Measurements from ENCODE around the gene PIAS1. TPM values are rescaled to one million over a fixed set of nuclear protein-coding genes. Genes with fewer than 3 reads are reported as not detected.

Gene PIAS1
- total RNA-seq, 2 experiments from 2014 or later: 44.1 to 59.0 TPM

DNA sequence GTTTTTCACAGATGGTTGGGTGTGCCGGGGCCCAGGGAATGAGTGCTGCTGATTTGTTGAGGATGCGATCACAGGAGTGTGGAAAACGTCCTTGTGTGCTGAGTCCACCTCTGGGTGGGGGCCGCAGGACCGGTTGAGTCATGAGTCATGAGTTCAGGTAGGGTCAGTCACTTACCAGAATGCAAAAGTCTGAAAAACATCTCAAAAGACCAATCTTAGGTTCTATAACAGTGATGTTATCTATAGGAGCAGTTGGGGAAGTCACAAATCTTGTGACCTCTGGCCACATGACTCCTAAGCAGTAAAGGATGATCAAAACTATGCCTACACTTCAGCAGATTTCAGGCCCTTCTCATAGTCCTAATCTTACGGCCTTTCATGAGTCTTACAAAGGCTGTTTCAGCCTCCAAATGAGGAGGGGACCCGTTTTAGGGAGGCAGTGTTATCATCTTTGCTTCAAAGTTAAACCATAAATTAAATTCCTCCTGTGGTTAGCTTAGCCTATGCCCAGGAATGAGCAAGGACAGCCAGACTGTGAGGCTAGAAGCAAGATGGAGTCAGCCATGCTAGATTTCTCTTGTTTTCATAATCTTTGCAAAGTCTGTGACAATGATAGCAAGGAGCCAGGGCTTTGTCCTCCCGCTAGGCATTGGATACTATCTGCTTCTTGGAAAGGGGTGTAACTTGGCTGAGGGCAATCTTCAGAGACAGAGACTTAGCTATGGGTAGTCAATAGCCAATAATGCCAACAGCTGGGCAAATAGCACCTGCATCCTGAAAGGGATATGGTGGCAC is 30.6 kb upstream of the PIAS1 start:
- Histone ChIP-seq H4K20me1 (ENCODE audit: insufficient read depth, low read length) (no peaks in the 10 kb centered on the region), H2AFZ (ENCODE audit: low read length) (no peak overlapping the region), H3K4me2 (ENCODE audit: low read length) (no peak overlapping the region), H3K36me3 (ENCODE audit: insufficient read depth, low read length) (no peaks in the 10 kb centered on the region), H3K4me3 (ENCODE audit: low read depth, low read length, poor library complexity, severe bottlenecking) (no peak overlapping the region), H3K79me2 (ENCODE audit: insufficient read depth, low read depth, low read length) (no peaks in the 10 kb centered on the region), H3K4me1 (ENCODE audit: insufficient read depth, low read length, poor library complexity, severe bottlenecking) (no peaks in the 10 kb centered on the region), H3K27ac (ENCODE audit: low read depth, low read length, poor library complexity, severe bottlenecking) (no peak overlapping the region), H3K9me3 (ENCODE audit: low read length) (no peaks in the 10 kb centered on the region), H3K9me2 (ENCODE audit: insufficient read depth, low read length) (no peaks in the 10 kb centered on the region)
- intact Hi-C loops (cut with micrococcal nuclease; ENCODE audit: unreplicated experiment): no loop called here
- DNase-seq (ENCODE audit: low spot score): no peak
- no TSS peak for BruUV-seq (replicated peaks)
- ChIA-PET POLR2A (no interaction called here), CTCF (ENCODE audit: unreplicated experiment) (no interaction called here)
- no peak for TF ChIP-seq EZH2phosphoT487 (IDR thresholded peaks at IDR 0.05; ENCODE audit: borderline replicate concordance, low read depth, low read length)
- TF ChIP-seq, protein P1, sequence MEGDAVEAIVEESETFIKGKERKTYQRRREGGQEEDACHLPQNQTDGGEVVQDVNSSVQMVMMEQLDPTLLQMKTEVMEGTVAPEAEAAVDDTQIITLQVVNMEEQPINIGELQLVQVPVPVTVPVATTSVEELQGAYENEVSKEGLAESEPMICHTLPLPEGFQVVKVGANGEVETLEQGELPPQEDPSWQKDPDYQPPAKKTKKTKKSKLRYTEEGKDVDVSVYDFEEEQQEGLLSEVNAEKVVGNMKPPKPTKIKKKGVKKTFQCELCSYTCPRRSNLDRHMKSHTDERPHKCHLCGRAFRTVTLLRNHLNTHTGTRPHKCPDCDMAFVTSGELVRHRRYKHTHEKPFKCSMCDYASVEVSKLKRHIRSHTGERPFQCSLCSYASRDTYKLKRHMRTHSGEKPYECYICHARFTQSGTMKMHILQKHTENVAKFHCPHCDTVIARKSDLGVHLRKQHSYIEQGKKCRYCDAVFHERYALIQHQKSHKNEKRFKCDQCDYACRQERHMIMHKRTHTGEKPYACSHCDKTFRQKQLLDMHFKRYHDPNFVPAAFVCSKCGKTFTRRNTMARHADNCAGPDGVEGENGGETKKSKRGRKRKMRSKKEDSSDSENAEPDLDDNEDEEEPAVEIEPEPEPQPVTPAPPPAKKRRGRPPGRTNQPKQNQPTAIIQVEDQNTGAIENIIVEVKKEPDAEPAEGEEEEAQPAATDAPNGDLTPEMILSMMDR (conservative IDR thresholded peaks at IDR 0.05; ENCODE audit: low read length): no peak

DNA sequence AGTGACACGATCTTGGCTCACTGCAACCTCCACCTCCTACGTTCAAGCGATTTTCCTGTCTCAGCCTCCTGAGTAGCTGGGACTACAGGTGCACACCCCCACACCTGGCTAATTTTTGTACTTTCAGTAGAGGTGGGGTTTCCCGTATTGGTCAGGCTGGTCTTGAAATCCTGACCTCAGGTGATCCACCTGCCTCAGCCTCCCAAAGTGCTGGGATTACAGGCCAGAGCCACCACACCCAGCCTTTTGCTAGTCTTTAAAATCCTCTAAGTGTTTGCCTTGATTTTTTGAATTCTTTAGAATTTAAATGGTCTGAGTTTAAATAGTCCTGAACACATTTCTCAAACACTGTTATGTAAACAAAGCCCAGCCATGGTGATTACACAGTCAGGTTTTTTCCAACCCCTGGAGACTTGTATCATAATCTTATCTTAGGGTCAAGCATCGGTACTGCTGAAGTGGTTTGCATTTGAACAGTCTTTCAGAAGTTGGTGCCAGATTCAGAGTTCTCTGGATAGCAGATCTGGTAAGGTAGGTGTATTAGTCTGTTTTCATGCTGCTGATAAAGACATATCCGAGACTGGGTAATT is 28.2 kb upstream of the PIAS1 start:
- H3K27ac ChIP-seq (ENCODE audit: low read depth, low read length, poor library complexity, severe bottlenecking): no peak overlapping the region
- ChIA-PET CTCF (ENCODE audit: unreplicated experiment) (no interaction called here), POLR2A (interaction anchor here (1.2 kb wide), 1 partner anchor 11 kb away, joined by 4 read pairs; no protein-coding TSS in a partner anchor)
- no peaks in the 10 kb centered on the region for H3K9me3 ChIP-seq (ENCODE audit: low read length)
- TF ChIP-seq, protein P1 (conservative IDR thresholded peaks at IDR 0.05; ENCODE audit: low read length): no peak
- no peak for TF ChIP-seq EZH2phosphoT487 (IDR thresholded peaks at IDR 0.05; ENCODE audit: borderline replicate concordance, low read depth, low read length)
- no peak overlapping the region for H3K4me2 ChIP-seq (ENCODE audit: low read length)
- no peaks in the 10 kb centered on the region for H3K36me3 ChIP-seq (ENCODE audit: insufficient read depth, low read length)
- H4K20me1 ChIP-seq (ENCODE audit: insufficient read depth, low read length): no peaks in the 10 kb centered on the region
- intact Hi-C loops (cut with micrococcal nuclease; ENCODE audit: unreplicated experiment): no loop called here
- no peak overlapping the region for H3K4me3 ChIP-seq (ENCODE audit: low read depth, low read length, poor library complexity, severe bottlenecking)
- no peaks in the 10 kb centered on the region for H3K79me2 ChIP-seq (ENCODE audit: insufficient read depth, low read depth, low read length)
- BruUV-seq (replicated peaks): no TSS peak
- H3K4me1 ChIP-seq (ENCODE audit: insufficient read depth, low read length, poor library complexity, severe bottlenecking): no peaks in the 10 kb centered on the region
- no peak for DNase-seq (ENCODE audit: low spot score)
- no peak overlapping the region for H2AFZ ChIP-seq (ENCODE audit: low read length)
- no peaks in the 10 kb centered on the region for H3K9me2 ChIP-seq (ENCODE audit: insufficient read depth, low read length)

GRCh38 chr15:68027388-68027787 is 26.7 kb upstream of the PIAS1 start:
- no TSS peak for BruUV-seq (replicated peaks)
- no peaks in the 10 kb centered on the region for H3K79me2 ChIP-seq (ENCODE audit: insufficient read depth, low read depth, low read length)
- no peaks in the 10 kb centered on the region for H3K9me3 ChIP-seq (ENCODE audit: low read length)
- H4K20me1 ChIP-seq (ENCODE audit: insufficient read depth, low read length): no peaks in the 10 kb centered on the region
- no peak for TF ChIP-seq EZH2phosphoT487 (IDR thresholded peaks at IDR 0.05; ENCODE audit: borderline replicate concordance, low read depth, low read length)
- TF ChIP-seq, protein P1 (conservative IDR thresholded peaks at IDR 0.05; ENCODE audit: low read length): no peak
- no peaks in the 10 kb centered on the region for H3K4me1 ChIP-seq (ENCODE audit: insufficient read depth, low read length, poor library complexity, severe bottlenecking)
- POLR2A ChIA-PET: interaction anchor here (0.8 kb wide), 1 partner anchor 8 kb away, joined by 4 read pairs; no protein-coding TSS in a partner anchor
- no peaks in the 10 kb centered on the region for H3K9me2 ChIP-seq (ENCODE audit: insufficient read depth, low read length)
- DNase-seq (ENCODE audit: low spot score): no peak
- no peak overlapping the region for H3K4me3 ChIP-seq (ENCODE audit: low read depth, low read length, poor library complexity, severe bottlenecking)
- intact Hi-C loops (cut with micrococcal nuclease; ENCODE audit: unreplicated experiment): no loop called here
- no peak overlapping the region for H2AFZ ChIP-seq (ENCODE audit: low read length)
- H3K27ac ChIP-seq (ENCODE audit: low read depth, low read length, poor library complexity, severe bottlenecking): no peak overlapping the region
- no peak overlapping the region for H3K4me2 ChIP-seq (ENCODE audit: low read length)
- CTCF ChIA-PET (ENCODE audit: unreplicated experiment): no interaction called here
- no peaks in the 10 kb centered on the region for H3K36me3 ChIP-seq (ENCODE audit: insufficient read depth, low read length)
